ENCODE data around the gene STARD4. TPM values are rescaled to one million over a fixed set of nuclear protein-coding genes. Genes with fewer than 3 reads are reported as not detected.

STARD4 gene
- 10.0 and 11.0 TPM in 2 replicates for polyA plus RNA-seq (2012; rRNA removed)
- 13.2 and 16.1 TPM in 2 replicates for polyA plus RNA-seq (2012; cell fraction: cytosol; rRNA removed)
- 8.9 and 18.8 TPM in 2 replicates for polyA plus RNA-seq (2012; cell fraction: nucleus; rRNA removed)

GRCh38 chr5:111512375-111513130 lies at the start of gene STARD4:
Gene STARD4, minus strand, starts transcription at chr5:111512535. Its CDS starts 5,102 bp downstream, at chr5:111507433.
- ChIA-PET POLR2A (interaction anchor here (0.8 to 1.4 kb wide), 6 partner anchors 11 to 126 kb away, joined by 3 to 5 read pairs (median 4); no protein-coding TSS in a partner anchor), CTCF (interaction anchor here (1.3 to 4.0 kb wide), 6 partner anchors 19 to 355 kb away, joined by 4 to 20 read pairs (median 6); no protein-coding TSS in a partner anchor)
- peak within 1 kb of the TSS; percentile 83 for H3K4me2 ChIP-seq
- peak within 1 kb of the TSS; percentile 81 to 90 for H3K27ac ChIP-seq (ENCODE audit: low read depth in 2 of 2, low read length in 1 of 2)
- H3K9ac ChIP-seq = peak within 1 kb of the TSS; percentile 74
- under 1% methylated on average over 35 of the region's 41 CpGs for WGBS (ENCODE audit: low lambda C conversion rate)
- peak within 1 kb of the TSS; percentile 92 to 98 for H3K4me3 ChIP-seq (ENCODE audit: low read depth in 2 of 2, low read length in 1 of 2)
- no peaks in the 10 kb centered on the region for H3K9me2 ChIP-seq
- peaks cover 3 to 5% of the 10 kb centered on the region in 2 experiments; a peak in 3 of 4 replicates for H3K4me1 ChIP-seq (ENCODE audit: control insufficient read depth in 1 of 2, insufficient read depth in 2 of 2, low read depth in 1 of 2, low read length in 1 of 2)
- peaks cover 13% of the 10 kb centered on the region for H3F3A ChIP-seq (replicated peaks; ENCODE audit: insufficient read depth)
- DNase-seq = peak; percentile 96
- H3K79me2 ChIP-seq (ENCODE audit: insufficient read depth) = peaks cover 37% of the 10 kb centered on the region
- H3K9me3 ChIP-seq = no peaks in the 10 kb centered on the region
- no peaks in the 10 kb centered on the region for H3K36me3 ChIP-seq (replicated peaks in 1 of 2; ENCODE audit: control insufficient read depth in 1 of 2, insufficient read depth in 2 of 2, low read length in 1 of 2)
- peak; percentile 82 for TF ChIP-seq TAF1 (IDR thresholded peaks at IDR 0.05; ENCODE audit: borderline replicate concordance, low read depth, low read length)
- no peak for TF ChIP-seq CTCF (IDR thresholded peaks at IDR 0.05)
- TF ChIP-seq RXRA (IDR thresholded peaks at IDR 0.05; ENCODE audit: borderline replicate concordance, low read depth) = no peak
- peak; percentile 71 for TF ChIP-seq FOXJ3 (CRISPR knock-in tag; IDR thresholded peaks at IDR 0.05)
- no peak for TF ChIP-seq USF2 (IDR thresholded peaks at IDR 0.05; ENCODE audit: borderline replicate concordance, low read depth, low read length)
- peak; percentile 39; the same call in 1 of the 2 replicates for TF ChIP-seq NRF1 (IDR thresholded peaks at IDR 0.05; ENCODE audit: low read depth, low read length)
- TF ChIP-seq MAX (IDR thresholded peaks at IDR 0.05; ENCODE audit: low read depth) = peak; percentile 17; the same call in 1 of the 2 replicates
- peak; percentile 69; the same call in 1 of the 2 replicates for TF ChIP-seq MXI1 (IDR thresholded peaks at IDR 0.05; ENCODE audit: low read depth, low read length)
- peak in 1 of 2 experiments; percentile 44; a peak in 1 of 4 replicates for TF ChIP-seq EP300 (IDR thresholded peaks at IDR 0.05; ENCODE audit: borderline replicate concordance in 1 of 2, low read depth in 1 of 2, low read length in 1 of 2)
- no peak for TF ChIP-seq ZBTB33 (IDR thresholded peaks at IDR 0.05; ENCODE audit: borderline replicate concordance, low read depth)
- TF ChIP-seq RCOR1 (IDR thresholded peaks at IDR 0.05; ENCODE audit: low read length) = 0 out of 2 replicates have a peak, but pooled peaks have one; percentile 11
- TF ChIP-seq SIN3A (IDR thresholded peaks at IDR 0.05; ENCODE audit: borderline replicate concordance, low read depth, low read length) = peak; percentile 52; the same call in 1 of the 2 replicates
- TF ChIP-seq RFX5 (IDR thresholded peaks at IDR 0.05; ENCODE audit: low read length) = peak; percentile 86
- TF ChIP-seq NFIC (IDR thresholded peaks at IDR 0.05; ENCODE audit: borderline replicate concordance) = peak; percentile 60; the same call in 1 of the 2 replicates
- TF ChIP-seq TEAD4 (IDR thresholded peaks at IDR 0.05; ENCODE audit: borderline replicate concordance, insufficient read depth) = 0 out of 2 replicates have a peak, but pooled peaks have one; percentile 4
- no peak for TF ChIP-seq REST (IDR thresholded peaks at IDR 0.05; ENCODE audit: low read depth, low read length)
- TF ChIP-seq POLR2AphosphoS5 (IDR thresholded peaks at IDR 0.05; ENCODE audit: low read depth, low read length) = 0 out of 2 replicates have a peak, but pooled peaks have one; percentile 30
- no peaks in the 10 kb centered on the region; the same call in 1 of the 2 replicates for H4K20me1 ChIP-seq (ENCODE audit: insufficient read depth)
- no peaks in the 10 kb centered on the region for H3K27me3 ChIP-seq (ENCODE audit: insufficient read depth)
- peak within 1 kb of the TSS; percentile 89 for H2AFZ ChIP-seq (ENCODE audit: low read depth)

Data from SK-N-SH (cell line).